HEK293T (cell line): ENCODE results near the gene FMN2.

Experiments
- ARNT ChIP-seq: fragments of 450-650 bp; IDR thresholded peaks from 2 replicates; pipeline ENCODE4 v1.6.1; 2017; ENCODE audit warnings: mild to moderate bottlenecking
- BHLHE40 ChIP-seq: fragments of 450-650 bp; IDR thresholded peaks from 2 replicates; pipeline ENCODE4 v1.6.1; 2016; ENCODE audit warnings: mild to moderate bottlenecking, moderate library complexity, borderline replicate concordance
- ELF4 ChIP-seq: fragments of 450-650 bp; IDR thresholded peaks from 2 replicates; pipeline ENCODE4 v1.6.1; 2017; ENCODE audit warnings: antibody characterized with exemption
- FOXA1 ChIP-seq: fragments of 450-650 bp; IDR thresholded peaks from 2 replicates; pipeline ENCODE4 v1.6.1; 2016; ENCODE audit warnings: mild to moderate bottlenecking
- FOXK2 ChIP-seq: fragments of 450-650 bp; IDR thresholded peaks from 2 replicates; pipeline ENCODE4 v1.6.1; 2016; ENCODE audit warnings: mild to moderate bottlenecking
- FOXM1 ChIP-seq: fragments of 450-650 bp; IDR thresholded peaks from 2 replicates; pipeline ENCODE4 v1.6.1; 2017; ENCODE audit warnings: mild to moderate bottlenecking, borderline replicate concordance
- HDGF ChIP-seq: fragments of 450-650 bp; IDR thresholded peaks from 2 replicates; pipeline ENCODE4 v1.6.1; 2017; ENCODE audit warnings: antibody characterized with exemption, borderline replicate concordance
- NFRKB ChIP-seq: fragments of 450-650 bp; IDR thresholded peaks from 2 replicates; pipeline ENCODE4 v1.6.1; 2016; ENCODE audit warnings: mild to moderate bottlenecking, moderate library complexity
- SUZ12 ChIP-seq: fragments of 450-650 bp; IDR thresholded peaks from 2 replicates; pipeline ENCODE4 v1.6.1; 2016; ENCODE audit warnings: mild to moderate bottlenecking
- TARDBP ChIP-seq: fragments of 450-650 bp; IDR thresholded peaks from 2 replicates; pipeline ENCODE4 v1.6.1; 2016
- ZNF384 ChIP-seq: fragments of 450-650 bp; IDR thresholded peaks from 2 replicates; pipeline ENCODE4 v1.6.1; 2016

DNA sequence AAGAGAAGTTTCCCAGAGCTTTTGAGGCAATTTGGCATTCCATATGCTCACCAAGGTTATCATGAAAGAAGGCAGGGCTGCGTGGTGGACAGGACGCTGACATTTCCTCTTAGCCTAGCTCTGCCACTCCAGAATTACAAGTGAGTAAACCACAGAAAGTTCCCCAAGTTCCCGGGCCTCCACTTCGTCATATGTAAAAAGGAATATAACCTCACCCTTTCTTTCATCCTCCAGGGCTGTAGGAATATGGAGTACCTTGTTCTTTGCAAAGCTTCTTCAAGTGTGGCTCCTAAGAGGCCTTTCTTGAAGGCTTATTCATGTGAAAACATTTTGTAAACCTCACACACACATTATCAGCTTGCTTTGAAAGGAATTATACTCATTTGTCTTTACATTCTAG lies 310.0 kb downstream of the FMN2 start:
- TF ChIP-seq BHLHE40 (no peak), SUZ12 (no peak), ARNT (no peak), FOXM1 (no peak), FOXK2 (no peak), FOXA1 (no peak), HDGF (no peak), ELF4 (no peak), NFRKB (no peak), TARDBP (no peak), ZNF384 (no peak)
